NB4 (cell line): ENCODE measurements around the gene EPC1.
"Not testable (repeated sequence)": the region's sequence is repeated elsewhere in the genome, so short reads cannot be mapped to it uniquely, and the experiment has no call there.

Source experiments
- POLR2A ChIP-seq: IDR thresholded peaks from 2 replicates; pipeline ENCODE4 v1.6.1; 2011; ENCODE audit warnings: mild to moderate bottlenecking; ENCODE audit not compliant: insufficient read length; ENCODE audit errors: extremely low read depth
- TF ChIP-seq, protein P1 (sequence below): IDR thresholded peaks from one replicate; pipeline ENCODE4 v1.5.1; 2012; ENCODE audit warnings: low read depth, low read length

DNA sequence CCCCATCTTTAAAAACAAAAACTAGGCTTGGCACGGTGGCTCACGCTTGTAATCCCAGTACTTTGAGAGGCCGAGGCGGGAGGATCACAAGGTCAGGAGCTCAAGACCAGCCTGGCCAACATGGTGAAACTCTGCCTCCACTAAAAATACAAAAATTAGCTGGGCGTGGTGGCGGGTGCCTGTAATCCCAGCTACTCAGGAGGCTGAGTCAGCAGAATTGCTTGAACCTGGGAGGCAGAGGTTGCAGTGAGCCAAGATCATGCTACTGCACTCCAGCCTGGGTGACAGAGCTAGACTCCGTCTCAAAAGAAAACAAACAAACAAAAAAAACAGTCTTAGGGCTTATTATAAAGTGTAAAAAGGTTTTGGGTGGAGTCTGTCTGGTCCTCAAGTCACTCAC is 117.2 kb downstream of the EPC1 start:
- TF ChIP-seq POLR2A, result not testable (repeated sequence)
- TF ChIP-seq, protein P1, sequence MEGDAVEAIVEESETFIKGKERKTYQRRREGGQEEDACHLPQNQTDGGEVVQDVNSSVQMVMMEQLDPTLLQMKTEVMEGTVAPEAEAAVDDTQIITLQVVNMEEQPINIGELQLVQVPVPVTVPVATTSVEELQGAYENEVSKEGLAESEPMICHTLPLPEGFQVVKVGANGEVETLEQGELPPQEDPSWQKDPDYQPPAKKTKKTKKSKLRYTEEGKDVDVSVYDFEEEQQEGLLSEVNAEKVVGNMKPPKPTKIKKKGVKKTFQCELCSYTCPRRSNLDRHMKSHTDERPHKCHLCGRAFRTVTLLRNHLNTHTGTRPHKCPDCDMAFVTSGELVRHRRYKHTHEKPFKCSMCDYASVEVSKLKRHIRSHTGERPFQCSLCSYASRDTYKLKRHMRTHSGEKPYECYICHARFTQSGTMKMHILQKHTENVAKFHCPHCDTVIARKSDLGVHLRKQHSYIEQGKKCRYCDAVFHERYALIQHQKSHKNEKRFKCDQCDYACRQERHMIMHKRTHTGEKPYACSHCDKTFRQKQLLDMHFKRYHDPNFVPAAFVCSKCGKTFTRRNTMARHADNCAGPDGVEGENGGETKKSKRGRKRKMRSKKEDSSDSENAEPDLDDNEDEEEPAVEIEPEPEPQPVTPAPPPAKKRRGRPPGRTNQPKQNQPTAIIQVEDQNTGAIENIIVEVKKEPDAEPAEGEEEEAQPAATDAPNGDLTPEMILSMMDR, result not testable (repeated sequence)
